Stimulated activated CD8-positive, alpha-beta memory T cell treated with anti-CD3 and anti-CD28 coated beads, Interleukin-2, amount 100 ng/mL, for 1 hour (primary cell): ENCODE data around the gene NUDT2.
A peak's percentile ranks its signal among the peaks of the same experiment; 100 is the strongest.
"Not testable (repeated sequence)": the region's sequence is repeated elsewhere in the genome, so short reads cannot be mapped to it uniquely, and the experiment has no call there.

Source experiments
- DNase-seq, 2 donors: peaks; one replicate each; pipeline ENCODE4 v3.0.0-alpha.2; 2020; ENCODE audit warnings: low read depth in 2 of 2

Gene NUDT2

DNA sequence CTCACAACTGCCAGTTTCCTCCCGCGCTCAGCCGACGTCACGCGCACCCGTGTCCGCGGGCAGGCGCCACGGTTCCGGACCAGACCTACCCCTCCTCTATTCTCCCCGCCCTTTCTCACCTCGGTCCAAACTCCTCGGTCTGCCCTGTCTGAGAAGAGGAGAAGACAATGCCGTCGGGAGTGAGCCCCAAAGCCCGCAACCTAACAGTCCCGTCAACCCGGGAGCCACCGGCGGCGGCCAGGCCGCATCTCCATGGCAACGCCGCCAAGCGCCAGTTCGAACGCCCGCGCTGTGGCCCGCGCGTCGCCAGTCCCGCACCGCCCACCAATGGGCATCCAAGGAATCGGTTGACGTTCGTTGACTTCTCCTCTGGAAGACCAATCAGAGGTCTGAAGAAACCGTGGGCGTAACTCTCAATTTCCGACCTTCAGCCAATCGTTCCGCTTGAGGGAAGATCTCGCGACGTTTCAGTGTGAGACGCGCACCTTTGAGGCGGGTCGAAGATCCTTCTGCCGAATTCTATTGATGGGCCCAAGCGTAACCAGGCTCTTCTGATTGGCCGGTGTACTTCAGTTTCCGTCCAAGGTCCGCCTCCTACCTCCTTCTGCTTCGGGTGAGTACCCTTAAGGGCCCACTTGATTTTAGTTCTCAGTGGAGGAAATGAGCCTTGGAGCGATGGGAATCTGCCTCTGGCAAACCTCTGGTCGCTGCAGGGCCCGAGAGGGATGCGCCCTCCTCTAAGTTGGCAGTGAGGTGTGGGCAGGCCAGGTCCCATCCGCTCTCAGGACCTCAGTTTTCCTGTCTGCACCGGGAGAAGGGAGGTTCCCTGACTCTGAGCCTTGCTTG, at the start of gene NUDT2, which contains the start of gene KIF24:
NUDT2 (plus strand) TSS at position 583 of the 846 bp plus-strand sequence. CDS start 9,471 bp downstream, outside the sequence.
KIF24 (minus strand) TSS at position 282 of the 846 bp plus-strand sequence. CDS start 17,922 bp downstream, outside the sequence.
- DNase-seq: peak; percentile 82 to 88

DNA sequence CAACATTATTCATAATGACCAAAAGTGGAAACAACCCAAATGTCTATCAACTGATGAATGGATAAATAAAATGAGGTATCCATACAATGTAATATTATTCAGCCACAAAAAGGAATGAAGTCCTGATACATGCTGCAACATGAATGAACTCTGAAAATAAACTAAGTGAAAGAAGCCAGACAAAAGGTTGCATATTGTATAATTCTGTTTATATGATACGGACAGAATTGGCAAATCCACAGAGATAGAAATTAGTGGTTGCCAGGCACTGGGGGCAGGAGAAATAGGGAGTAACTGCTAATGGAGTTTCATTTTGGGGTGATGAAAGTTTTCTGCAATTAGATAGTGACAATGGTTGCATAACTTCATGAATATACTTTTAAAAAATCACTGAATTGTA, 47.3 kb upstream of the NUDT2 start:
- DNase-seq: no peak

DNA sequence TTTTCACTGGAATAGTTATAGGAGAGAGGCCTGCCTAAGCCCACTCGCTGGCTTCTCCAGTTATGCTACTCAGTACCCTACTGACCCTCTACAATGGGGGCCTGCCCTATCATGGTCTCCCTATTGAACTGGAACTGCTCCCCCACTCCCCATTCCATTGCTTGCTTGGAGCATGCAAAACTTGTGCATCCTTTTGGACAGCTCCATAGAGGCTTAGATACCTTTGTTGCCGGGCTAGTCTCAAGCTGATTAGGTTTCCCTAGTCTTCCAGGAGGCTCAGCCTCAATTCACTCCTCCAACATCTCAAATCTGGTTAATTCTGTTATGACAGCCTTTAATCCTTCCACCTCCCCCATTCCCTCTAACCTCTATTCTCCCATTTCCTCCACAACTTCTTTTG, 40.2 kb upstream of the NUDT2 start:
- no peak for DNase-seq

- no peak for DNase-seq
Measured at GRCh38 chr9:34291023-34291422, 38.3 kb upstream of the NUDT2 start.

GRCh38 chr9:34291423-34291822, 37.9 kb upstream of the NUDT2 start:
- DNase-seq: no peak

GRCh38 chr9:34292552-34292951, 36.8 kb upstream of the NUDT2 start:
- no peak for DNase-seq

- not testable (repeated sequence) for DNase-seq
Measured at GRCh38 chr9:34301064-34301463, 28.3 kb upstream of the NUDT2 start.

DNA sequence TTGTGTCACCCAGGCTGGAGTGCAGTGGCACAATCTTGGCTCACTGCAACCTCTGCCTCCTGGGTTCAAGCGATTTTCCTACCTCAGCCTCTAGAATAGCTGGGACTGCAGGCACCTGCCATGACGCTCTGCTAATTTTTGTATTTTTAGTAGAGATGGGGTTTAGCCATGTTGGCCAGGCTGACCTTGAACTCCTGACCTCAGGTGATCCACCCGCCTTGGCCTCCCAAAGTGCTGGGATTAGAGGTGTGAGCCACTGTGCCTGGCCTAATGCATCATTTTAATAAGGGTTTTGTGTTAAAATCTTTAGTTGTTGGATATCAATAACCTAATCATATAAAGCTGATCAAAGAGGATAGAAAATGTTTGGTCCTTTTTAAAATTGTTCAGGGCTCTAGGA, 21.1 kb upstream of the NUDT2 start:
- not testable (repeated sequence) for DNase-seq

DNA sequence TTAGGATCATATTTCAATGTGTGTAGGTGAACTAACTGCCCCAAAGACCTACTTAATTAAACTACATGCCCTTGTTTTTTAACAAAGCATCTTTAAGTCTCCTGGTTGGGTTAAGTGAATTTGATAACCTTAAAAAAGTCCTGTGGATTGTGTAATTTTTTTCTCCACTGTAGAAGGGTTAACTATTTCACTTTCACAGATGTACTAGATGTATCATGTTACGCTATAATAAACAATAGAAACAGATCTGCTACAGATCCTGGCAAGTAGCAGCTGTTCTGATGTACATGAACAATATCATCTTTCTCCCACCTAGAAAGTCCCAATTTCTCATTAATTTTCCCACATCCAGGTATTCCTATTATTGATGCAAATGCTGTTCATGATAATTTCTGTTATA, 19.2 kb upstream of the NUDT2 start:
- DNase-seq: no peak

DNA sequence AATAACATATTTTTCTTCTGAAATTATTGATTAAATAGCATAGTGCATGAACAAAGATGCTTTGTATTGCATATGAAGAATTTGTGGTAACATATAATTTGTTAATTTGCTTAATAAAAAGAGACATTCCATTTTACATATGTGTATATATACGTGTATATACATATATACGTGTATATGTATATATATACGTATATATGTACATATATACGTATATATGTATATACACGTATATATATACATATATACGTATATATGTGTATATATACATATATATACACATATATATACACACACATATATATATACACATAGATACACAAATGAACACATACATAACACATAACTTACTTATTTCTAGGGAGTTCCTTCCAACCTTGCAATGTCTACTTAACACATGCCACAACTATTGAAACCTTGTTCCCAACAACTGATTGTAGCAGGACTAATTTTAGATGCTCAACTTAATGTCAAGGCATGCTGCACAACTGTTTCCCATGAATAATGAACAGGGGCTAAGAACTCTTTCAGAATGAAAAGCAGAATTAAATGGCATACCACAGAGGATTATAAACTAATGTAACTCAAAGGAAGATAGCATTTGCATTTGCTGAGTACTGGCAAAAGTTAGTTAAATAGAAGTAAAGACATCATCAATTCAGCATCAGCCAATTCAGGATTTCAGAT, 17.7 kb upstream of the NUDT2 start:
- DNase-seq: no peak

GRCh38 chr9:34317436-34317835, 11.9 kb upstream of the NUDT2 start:
- DNase-seq: no peak

DNA sequence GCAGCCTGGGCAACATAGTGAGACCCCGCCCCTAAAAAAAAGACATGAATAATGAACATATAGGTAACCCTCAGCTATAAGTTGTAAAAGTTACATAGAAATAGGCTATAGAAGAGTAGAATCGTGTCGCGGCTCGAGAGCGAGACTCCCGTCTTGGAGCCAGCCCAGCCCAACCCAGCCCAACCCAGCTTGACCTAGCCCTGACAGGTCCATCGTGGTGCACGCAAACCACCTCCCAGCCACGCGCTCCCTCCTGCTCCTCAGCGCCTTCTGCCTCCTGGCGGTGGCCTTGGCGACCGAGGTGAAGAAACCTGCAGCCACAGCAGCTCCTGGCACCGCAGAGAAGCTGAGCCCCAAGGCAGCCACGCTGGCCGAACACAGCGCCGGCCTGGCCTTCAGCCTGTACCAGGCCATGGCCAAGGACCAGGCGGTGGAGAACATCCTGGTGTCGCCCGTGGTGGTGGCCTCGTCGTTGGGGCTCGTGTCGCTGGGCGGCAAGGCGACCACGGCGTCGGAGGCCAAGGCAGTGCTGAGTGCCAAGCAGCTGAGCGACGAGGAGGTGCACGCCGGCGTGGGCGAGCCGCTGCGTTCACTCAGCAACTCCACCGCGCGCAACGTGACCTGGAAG, 11.1 kb upstream of the NUDT2 start:
- no peak for DNase-seq

- DNase-seq: no peak
Measured at GRCh38 chr9:34321451-34321850, 7.9 kb upstream of the NUDT2 start.

GRCh38 chr9:34322899-34323591, 6.3 kb upstream of the NUDT2 start:
- no peak for DNase-seq

DNA sequence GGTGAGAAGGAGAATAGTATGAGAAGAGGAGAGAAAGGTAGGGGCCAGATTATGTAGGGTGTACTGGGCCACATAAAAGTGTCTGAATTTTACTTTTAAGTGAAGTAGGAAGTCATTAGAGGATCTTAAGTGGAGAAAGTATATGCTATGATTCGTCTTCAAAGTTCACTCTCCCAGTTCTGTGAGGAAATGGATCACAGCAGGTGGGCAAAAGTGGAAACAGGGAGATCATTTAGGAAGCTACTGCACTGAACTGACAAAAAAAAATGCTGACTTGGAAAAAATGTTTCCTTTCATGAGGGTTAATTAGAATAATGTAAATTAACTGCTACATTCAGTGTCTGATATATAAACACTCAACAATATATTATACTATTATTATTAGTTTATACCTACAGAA, 2.7 kb upstream of the NUDT2 start:
- no peak for DNase-seq

DNA sequence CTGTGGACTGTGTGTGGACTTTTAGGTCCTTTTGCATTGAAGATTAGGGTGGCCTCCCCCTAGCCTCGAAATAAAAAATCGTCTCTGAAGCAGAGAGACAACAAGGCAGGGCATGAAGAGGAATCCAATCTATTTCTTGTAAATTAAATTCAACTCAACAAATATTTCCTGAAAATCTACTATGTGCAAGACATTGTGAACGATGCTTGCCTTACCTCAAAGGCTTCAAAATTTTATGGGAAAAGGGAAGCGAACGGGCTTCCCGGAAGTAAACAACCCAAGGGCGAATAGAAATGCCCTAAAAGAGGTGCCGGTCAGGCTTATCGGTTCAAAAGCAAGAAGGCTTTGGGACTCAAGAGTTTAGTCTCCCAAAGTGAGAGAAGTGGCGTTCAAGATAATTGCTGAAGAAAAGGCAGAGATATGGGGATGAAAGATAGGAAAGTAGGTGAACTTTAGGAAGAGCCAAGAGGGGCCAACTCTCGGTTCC, 826 bp upstream of the NUDT2 start:
- no peak for DNase-seq

- no peak for DNase-seq
Measured at GRCh38 chr9:34331196-34331595, 1.8 kb downstream of the NUDT2 start.

DNA sequence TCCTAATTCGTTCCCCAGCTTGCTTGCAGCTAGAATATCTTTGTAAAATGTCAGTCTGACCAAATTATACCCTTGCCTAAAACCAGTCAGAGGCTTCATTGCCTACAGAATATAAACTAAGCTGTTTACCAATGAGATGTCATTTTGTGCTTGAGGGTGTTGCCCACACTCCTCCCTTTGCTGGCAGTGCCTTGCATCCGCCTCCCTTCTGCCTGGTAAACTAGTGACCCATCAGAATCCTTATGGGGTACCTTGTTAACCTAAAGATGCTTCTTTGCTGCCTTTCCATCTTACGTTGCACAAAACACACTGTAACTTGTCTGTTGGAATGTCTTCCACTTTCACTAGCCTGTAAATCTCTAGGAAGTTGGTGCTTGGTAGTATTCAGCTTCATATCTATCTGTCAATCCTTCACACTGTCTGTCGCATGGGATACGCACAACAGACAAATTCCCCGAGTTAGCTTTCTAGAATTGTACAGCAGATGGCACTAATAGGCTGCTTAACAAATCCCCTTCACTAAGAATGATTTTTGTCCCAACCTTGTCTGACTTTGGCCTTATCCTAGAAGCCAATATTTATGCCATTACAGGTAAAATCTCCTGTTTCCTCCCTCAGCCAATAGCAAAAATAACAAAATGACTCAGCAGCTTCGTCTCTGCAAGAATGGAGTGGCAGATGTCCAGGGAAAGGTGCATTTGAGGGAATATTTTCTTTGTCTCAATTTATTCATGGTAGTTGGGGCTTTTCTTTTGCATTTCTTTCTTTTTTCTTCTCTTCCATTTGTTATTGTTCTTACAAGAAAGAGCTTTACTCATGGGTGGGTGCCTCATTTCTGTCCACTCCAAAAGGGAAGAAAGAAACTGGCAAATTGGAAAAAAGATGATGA, 3.0 kb downstream of the NUDT2 start:
- DNase-seq: no peak

DNA sequence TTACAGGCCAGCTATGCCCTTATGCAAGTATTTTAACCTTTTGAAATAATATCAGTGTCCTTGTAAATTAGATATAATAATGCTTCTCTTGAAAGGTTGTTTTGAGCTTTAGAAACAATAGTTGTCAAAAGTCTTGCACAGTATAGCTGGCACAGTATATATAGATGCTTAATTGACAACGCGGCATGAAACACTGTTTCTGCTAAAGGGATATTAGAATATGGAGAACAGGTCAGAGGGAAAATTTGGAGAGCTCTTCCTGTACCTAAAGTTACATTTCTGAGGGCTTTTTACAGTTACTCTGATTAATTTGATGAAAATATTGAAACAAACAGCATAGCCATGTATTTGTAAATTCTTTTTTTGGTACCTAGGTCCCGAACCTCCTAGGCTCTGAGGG, 4.5 kb downstream of the NUDT2 start:
- no peak for DNase-seq

GRCh38 chr9:34334337-34334824, 5.0 kb downstream of the NUDT2 start:
- DNase-seq: no peak

GRCh38 chr9:34334916-34335315, 5.5 kb downstream of the NUDT2 start:
- DNase-seq: no peak
